GM18517 (cell line): ENCODE results near the gene TMOD2.

Experiments
- ATAC-seq: cut with Tn5 transposase; IDR thresholded peaks from one replicate; pipeline ENCODE4 v1.9.1; 2021; ENCODE audit warnings: mild to moderate bottlenecking, moderate library complexity; ENCODE audit not compliant: unreplicated experiment

The TMOD2 gene

DNA sequence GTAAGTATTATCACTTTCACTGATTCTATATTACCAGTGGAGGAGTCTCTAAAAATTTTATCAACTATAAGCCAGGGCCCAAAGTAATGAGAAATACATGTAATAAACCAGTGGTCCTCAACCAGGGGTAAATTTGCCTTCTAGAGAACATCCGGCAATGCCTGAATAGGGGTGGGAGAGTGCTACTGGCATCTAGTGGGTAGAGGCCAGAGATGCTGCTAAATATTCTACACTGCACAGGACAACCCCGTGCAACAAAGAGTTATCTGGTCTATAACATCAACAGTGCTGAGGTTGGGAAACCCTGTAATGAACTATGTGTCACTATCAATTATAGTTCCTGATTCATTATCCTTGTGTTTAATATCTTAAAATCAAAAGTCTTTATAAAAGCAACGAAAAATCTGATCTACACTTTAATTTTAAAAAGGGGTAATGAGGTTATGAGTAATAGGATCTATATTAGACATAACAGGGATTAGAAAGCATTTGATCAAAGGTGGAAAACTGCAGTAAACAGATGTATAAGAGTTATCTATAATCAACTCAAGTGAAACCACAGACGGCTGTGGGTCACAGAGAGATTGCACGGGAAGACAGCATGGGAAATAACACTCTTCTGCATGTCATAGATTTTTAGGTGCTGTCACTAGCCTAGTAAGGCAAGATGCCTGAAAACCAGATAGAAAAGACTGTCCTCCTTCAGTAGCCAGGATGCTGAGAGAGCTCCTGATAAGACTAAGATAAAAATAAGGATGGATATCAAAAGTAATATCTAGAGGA, 16.0 kb upstream of the TMOD2 start:
- no peak for ATAC-seq

DNA sequence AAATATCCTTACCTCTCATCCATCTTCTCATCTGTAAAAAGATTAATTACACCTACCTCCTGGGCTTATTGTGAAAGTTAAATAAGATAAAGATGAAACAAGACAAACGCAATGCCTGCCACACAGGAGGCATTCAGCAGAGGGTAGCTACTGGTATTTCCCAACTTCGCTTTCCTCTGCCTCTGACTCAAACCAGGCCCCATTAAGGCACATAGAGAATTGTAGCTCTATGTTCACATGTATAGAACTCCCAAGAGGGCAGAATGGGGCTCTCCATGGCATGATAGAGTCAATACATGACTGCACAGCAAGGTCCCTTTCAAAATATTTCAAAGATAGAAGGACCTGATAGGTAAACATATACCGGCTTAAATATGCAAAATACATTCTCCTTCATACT, 15.3 kb upstream of the TMOD2 start:
- peak; percentile 31 for ATAC-seq

DNA sequence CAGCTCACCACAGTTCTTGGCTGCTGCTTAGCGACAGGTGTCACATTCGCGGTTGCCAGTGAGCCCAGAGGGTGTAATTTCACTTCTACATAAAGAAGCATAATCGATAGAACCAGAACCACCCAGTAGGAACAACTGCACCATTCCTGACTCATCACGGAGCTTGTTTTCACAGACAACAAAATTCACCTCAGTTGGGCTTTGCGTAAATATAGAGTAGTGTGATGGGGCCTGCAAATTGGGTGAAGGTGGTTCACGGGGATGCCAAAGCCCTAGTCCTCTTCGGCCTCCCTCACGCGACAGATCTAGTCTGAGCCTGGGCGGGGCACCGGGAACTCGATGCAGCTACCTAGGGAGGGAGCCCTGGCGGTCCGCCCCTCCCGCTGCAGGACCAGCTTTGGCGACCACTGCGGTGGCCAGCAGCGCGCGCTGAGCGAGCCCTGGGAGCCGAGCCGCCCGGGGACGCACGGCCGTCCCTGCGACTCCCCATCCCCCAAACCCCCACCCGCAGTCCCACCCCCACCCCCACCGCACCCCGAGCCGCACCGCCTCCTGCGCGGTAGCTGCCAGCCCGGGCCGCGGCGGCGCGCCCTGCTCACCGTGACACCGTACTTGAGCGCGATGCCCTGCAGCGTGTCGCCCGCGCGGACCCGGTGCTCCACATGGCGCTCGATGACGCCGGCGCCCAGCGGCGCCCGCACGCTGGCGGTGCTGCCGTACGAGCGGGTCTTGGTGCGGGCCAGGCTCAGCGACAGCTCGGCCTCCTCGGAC, 14.5 kb upstream of the TMOD2 start:
- ATAC-seq = peak; percentile 25

DNA sequence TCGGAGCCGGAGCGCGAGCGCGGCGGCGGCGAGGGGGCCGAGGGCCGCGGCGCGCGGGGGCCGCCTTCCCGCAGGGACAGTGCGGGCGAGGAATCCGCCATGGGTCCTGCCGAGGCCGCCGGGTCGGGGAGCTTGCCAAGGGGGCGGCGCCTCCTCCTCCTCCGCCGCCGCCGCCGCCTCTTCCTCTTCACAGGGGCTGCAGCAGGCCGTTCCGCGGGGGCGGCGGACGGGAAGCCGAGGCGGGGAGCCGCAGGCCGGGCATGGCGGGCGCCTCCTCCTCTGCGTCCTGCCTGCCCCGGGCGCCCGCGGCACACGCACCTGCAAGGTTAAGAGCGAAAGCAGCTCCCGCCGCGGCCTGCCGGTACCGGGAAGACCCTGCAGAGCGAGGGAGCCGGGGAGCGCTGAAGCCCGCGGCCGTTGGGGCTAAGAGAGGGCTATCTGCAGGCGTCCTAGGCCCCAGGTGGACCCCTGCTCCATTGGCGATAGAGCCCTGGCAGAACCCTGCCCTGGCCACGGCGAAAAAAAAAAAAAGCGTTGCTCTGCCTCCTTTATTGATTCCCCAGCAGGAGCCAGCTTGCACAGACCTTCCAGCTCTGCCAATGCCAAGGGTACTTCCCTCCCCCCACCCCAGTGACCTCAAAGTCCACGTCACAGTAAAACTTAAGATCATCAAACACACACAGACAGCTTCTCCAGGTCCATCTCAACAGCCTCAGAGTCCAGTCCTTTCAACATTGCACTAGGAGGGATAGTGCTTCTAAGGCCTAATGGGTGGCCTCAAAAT, 13.7 kb upstream of the TMOD2 start, which contains the start of gene LYSMD2:
Gene LYSMD2 (minus strand): TSS at position 134 of the 784 bp plus-strand sequence. CDS start 33 bp downstream, at position 101.
- ATAC-seq = peak; percentile 35

DNA sequence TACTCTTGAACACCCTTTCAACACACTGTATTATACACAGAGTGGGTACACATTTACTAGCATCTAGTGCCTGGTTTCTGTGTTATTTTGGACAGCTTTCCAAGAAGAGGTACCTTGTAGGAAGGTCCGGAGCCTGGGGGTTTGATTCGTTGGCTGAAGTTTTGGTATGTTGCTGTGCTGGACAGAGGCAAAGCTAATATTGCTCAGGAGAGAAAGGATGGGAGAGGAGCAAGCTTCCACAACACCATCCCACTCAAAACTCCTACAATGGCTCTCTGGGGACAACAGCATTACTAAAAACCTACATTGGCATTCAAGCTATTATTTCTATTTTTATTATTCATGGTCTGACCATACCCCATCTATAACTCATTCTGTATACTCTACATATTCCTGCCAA, 12.8 kb upstream of the TMOD2 start:
- ATAC-seq = no peak

DNA sequence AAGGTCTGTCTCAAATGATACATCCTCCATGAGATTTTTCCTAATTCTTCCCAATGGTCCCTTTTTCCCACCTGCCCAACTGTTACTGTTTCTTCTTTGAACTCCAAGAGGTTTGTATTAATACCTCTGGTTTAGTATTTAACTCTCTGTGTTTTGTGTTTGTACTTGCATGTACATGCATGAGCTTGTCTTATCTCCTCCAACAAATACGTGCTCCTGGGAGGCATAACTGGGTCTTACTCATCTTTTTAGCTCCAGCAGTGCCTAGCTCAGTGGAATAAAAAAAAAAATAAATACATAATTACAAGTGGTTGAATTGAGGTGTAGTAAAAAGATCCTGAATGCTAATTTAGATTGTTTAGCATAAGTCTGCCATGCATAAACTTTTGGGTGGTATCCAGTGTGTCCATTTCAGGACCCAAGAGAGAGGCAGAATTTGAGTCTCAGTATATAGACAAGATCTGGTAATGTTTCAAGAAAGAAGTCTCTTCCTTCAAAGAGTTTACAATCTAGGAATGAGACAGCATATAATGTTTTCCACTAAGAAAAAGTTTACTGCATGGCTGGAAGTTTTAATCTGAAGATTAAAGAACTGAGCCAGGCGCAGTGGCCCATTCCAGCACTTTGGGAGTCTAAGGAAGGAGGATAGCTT, 12.2 kb upstream of the TMOD2 start:
- no peak for ATAC-seq

DNA sequence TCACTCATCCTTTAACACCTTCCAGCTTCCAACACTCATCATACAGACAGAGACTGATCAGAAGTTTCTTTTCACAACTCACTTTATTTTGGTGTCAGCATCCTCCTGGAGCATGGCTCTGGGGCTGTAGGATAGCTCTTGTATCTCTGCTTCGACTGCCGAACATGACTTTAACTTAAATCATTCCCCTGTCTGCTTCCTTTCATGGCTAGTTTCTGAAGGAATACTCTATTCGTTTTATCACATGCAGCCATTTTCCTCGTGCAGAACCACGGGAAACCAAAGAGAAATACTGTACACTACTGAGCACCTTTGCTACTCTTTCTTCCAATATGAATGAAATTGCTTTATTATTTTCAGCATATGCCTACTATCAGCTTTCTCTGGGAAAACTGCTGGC, 2.1 kb upstream of the TMOD2 start:
- no peak for ATAC-seq

DNA sequence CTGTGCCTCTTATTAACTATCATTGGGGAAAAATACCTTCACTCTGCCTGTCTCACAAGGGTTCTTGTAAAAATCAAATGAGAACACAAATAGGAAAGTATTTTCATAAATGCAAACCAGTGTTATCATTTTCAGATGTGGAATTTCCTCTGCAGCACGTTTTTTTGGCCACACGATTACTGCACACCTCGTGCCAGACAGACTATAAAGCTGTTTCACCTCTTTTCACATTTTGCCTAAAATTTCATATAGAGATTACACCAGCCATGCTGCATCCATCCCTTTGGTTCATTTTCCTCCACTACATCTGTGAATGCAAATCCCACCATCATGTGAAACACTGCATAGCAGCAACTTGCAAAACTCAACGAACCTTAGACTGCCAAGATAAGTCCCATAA, 1.2 kb upstream of the TMOD2 start:
- no peak for ATAC-seq

DNA sequence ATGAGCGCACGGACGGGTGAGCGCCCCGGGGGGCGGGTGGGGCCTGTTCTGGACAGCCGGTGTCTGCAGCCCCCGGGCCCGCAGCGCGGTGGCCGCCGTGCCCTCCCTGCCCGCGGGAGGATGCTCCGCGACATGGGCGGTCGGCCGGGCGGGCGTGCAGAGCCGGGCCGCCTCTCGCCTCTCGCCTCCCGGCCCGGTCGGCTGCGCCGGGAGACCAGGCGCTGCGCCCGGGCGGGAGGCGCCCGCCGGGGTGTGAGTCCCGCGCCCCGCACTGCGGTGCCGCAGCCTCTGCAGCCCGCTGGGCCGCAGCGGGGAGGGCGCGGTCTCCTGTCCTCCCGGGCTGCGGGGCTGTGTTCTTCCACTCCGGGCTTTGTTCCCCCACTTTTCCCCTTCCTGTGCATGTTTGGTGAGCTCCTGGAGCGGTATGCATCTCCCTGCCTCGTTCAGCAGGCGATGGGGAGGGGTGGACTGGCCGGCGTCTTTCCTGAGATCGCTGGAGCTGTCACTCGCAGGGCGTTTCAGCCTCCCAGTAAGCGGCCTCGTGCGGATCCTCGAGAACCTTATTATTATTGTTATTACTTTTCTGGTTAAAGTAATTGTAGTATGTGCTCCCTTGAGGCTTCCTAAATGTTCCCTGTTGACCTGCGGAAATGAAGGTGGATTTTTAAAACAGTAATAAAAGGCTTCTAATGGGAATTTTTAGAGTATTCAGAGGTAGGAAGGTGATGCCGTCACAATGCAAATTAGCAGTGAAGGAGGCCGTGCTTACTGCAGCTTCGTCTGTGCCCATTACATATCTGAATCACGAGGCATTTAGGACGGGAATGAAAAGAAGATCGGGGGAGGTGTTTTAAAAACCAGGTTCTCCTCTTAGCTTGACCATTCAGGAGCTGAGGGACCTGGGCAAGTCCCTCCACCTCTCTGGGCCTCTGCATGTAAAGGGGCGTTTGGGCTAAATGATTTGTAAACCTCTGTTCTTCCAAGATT, 593 bp downstream of the TMOD2 start:
- ATAC-seq = peak; percentile 39

DNA sequence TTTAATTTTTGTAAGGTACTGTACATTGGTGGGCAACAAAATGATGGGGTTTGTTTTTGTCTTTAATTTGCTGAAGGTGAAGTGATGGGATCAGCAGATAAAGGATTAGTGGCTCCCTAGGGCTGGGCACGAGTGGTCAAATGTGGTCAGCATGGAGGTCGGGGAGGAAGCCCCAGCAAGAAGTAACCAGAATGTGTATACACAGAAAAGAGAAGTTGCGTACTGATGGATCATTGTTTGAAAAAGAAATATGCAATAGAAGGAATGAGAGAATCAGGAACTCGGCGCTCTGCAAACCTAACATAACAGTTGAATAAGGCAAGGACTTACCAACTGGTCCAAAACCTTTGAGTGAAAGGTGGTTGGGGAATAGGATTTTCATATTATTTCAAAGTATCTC, 1.5 kb downstream of the TMOD2 start:
- no peak for ATAC-seq

DNA sequence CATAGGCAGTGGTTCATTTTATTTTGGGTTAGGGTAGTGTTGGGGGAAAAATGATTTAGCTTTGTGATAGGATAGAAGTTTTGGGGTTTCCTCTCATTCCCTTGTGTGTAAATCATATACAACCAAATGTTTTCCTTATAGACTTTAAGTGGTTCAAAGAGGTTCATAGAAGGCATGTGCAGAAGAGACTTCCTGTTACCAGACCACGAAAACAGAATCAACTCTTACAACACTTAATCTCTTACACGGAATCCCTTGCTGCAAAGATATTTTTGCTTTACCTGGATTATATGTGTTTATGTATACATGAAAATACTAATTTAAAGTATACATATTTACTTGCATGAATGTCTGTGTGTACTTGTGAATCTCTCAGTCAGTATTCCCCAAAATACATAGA, 2.9 kb downstream of the TMOD2 start:
- no peak for ATAC-seq

DNA sequence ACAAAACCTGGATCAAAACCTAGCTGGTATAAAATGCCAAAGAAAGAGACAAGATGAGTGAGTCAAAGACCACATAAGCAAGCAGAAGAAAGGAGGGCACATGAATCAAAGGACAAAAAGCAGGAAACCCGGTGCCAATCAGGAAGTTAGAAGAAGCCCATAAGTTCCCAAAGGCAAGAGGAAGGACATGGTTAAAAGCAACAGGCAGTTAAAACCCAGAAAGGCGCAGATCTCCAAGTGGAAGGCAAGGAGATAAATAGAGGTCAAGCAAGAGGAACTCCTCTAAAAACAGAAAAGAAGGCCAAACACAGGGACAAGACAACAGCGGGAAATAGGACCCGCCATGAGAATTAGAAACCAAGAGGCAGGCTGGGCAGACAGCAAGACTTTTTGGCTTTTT, 4.4 kb downstream of the TMOD2 start:
- no peak for ATAC-seq

DNA sequence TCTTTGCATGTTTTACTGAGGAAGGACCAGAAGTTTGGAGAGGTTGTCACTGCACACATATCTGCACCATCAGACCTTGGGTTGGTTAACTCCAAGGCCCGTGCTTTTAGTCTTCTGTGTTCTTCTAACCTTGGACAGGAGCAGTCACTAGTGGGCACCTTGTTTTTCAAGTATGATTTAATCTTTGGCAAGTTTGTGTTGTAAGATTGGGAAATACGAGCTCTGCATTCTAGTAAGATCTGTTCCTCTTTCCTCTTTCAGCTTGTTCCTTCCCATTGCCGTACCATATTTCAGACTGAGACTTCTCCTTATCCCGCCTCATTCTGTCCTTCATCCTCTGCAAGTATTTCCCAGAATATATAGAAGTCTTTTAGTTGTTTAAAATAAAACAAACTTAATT, 5.1 kb downstream of the TMOD2 start:
- ATAC-seq = no peak

DNA sequence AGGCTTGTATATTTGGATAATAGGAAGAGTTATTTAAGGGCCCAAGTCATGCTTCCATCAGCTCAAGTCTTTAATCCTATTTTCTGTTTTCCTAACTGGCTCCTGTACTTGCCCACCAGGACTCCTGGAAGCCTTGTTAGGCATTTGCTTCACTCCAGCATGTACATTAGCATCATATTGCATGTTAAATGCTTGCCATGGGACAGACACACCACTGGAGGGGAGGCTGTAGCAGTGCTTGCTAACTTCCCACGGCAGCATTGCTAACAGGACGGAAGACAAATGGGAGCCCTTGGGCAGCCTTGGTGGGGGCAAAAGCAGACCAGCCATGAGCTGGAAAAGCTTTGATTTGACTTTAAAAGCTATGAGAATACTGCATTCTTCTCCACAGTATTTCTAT, 6.1 kb downstream of the TMOD2 start:
- no peak for ATAC-seq

DNA sequence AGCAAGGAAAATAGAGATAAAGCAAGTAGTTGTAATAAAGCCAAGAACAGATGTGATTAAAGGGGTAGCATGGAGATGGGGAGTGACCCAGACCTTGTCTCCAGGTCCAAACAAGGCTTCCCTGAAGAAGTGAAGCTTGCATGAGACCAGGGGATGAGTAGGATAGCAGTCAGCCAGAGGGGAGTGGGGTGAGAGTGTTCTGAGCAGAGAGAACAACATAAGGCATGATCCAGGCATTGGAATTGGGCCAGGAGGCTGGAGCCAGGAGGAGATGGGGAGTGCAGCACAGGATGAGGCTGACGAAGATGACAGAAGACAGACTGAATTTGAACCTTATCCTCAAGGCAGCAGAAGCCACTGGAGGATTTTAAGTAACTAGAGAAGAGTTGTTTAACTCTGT, 7.2 kb downstream of the TMOD2 start:
- no peak for ATAC-seq

DNA sequence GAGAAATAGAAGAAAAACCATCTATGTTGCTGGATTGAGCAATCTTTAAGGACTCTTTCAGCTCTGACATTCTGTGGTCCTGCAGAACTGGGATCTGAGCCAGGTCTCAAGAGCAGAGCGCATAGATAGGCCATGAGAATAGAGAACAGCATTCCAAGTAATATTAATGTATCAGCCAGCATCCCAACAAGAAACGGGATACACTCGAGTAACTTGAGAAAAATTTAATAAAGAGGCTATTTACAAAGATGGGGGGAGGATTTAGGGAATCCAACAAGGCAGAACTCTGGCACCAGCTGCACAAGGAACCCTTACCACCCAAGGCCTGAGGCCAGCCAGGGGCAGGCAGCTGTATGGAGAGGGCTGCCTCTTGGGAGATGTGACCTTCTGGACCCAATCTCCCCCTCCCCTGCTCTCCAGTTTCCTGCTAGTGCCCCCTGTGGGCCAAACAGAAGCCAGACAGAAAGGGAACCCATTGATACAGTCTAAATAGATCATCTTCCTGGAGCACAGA, 8.2 kb downstream of the TMOD2 start:
- ATAC-seq = no peak

DNA sequence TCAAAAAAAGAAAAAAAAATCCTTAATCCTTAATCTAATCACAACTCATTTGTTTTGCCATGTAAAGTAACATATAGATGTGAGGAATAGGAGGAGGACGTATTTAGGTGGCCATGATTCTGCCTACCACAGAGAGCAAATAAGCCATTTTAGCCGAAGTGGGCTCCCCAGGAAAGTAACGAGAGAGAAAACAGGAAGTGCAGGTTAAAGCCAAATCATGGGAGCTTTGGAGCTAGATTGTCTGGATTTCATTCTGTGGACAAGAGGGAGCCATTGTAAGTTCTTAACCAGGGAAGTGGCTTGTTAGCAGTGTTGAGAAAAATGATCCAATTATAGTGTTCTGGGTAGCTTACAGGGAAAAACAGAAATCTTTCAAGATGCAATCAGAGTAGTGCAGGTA, 9.4 kb downstream of the TMOD2 start:
- ATAC-seq = no peak

DNA sequence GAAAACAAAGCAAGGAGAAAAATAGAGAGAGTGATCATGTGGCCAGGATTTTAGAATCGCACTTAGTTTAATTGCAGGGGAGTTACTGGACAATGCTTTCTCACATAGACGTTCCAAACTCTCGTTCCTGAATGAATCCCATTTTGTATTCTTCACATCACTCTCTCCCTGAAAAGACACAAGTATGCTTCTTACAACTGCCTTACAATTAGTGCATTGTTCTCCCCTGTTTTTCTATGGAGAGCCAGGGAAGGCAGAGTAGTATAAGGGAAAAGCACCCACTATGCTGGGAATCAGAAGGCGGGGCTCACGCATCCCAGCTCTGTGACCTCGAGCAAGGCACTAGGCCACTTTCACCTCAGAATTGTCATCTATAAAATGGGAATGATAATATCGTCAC, 14.4 kb downstream of the TMOD2 start:
- ATAC-seq = no peak

DNA sequence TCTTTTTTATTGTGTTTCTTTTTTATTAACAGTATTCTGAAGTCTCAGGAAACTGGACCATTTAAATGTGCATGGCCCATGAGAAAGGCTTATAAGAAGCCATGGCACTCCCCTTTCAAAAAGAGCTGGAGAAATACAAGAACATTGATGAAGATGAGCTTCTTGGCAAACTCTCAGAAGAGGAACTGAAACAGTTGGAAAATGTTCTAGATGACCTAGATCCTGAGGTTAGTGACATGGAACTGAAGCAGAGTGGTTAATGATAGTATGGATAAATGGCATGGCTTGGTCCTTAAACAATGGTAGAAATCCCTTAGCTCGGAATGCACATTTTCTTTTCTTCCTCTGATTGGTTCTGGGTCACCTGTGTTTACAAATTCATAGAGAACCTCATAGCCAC, 14.9 kb downstream of the TMOD2 start:
- ATAC-seq = no peak

DNA sequence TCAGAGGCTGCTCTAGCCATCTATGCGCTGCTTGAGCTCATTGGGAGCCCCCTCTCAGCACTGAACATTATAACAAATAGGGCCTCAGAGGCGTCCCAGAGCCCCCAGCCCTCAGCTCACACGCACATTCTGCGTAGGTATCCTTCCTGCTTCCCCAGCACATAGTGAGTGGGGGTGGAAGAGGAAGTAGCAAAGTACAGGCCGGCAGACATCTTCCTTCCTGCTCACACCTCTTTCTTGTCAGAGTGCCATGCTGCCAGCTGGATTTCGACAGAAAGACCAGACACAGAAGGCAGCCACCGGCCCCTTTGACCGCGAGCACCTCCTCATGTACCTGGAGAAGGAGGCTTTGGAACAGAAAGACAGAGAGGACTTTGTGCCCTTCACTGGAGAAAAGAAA, 16.6 kb downstream of the TMOD2 start:
- no peak for ATAC-seq
